ENCODE data around the gene RPS3. TPM values are rescaled to one million over a fixed set of nuclear protein-coding genes. Genes with fewer than 3 reads are reported as not detected.
A peak's percentile ranks its signal among the peaks of the same experiment; 100 is the strongest.

The RPS3 gene
- polyA plus RNA-seq, 2 of the 4 experiments (the other 2 are of a cell fraction) = 3,468 to 3,544 TPM

DNA sequence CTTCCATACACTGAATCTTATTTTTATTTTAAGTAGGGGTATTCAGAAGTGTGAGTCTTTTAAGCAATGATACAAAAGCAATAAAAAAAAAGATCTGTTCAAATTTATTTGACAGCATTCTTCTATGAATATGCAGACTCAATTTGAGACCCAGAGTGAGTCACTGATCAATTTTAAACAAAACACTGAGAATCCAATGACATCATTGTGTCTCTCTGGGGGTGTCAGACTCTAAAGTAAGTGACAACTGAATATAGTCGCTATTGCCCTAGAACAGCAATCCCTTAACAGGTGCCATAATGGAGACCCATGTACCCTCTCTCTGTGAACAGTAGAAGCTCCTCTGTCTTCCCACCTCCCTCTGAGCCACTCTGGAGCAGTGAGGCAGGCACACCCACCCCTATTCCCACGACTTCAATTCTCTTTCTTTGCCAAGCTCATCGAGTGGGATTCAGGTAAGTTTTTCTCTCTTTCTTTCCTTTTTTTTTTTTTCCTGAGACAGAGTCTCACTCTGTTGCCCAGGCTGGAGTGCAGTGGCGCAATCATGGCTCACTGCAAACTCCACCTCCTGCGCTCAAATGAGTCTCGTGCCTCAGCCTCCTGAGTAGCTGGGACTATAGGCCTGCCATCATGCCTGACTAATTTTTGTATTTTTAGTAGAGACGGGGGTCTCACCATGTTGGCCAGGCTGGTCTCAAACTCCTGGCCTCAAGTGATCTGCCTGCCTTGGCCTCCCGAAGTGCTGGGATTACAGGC is 5.1 kb upstream of the RPS3 start:
- no peak for TF ChIP-seq EHF (CRISPR knock-in tag; IDR thresholded peaks at IDR 0.05)
- no peak for TF ChIP-seq RARB (CRISPR knock-in tag; IDR thresholded peaks at IDR 0.05)
- no peak for TF ChIP-seq TFCP2L1 (CRISPR knock-in tag; IDR thresholded peaks at IDR 0.05)
- TF ChIP-seq BHLHE40 (IDR thresholded peaks at IDR 0.05; ENCODE audit: low read depth, low read length) = no peak
- TF ChIP-seq ATOH8 (CRISPR knock-in tag; IDR thresholded peaks at IDR 0.05; ENCODE audit: low read depth) = no peak
- no peak for TF ChIP-seq HEYL (CRISPR knock-in tag; IDR thresholded peaks at IDR 0.05)
- TF ChIP-seq, protein P1, sequence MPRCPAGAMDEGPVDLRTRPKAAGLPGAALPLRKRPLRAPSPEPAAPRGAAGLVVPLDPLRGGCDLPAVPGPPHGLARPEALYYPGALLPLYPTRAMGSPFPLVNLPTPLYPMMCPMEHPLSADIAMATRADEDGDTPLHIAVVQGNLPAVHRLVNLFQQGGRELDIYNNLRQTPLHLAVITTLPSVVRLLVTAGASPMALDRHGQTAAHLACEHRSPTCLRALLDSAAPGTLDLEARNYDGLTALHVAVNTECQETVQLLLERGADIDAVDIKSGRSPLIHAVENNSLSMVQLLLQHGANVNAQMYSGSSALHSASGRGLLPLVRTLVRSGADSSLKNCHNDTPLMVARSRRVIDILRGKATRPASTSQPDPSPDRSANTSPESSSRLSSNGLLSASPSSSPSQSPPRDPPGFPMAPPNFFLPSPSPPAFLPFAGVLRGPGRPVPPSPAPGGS (IDR thresholded peaks at IDR 0.05) = no peak
- TF ChIP-seq ELK1 (IDR thresholded peaks at IDR 0.05; ENCODE audit: low read depth, low read length) = no peak
- no peak for TF ChIP-seq RAD21 (conservative IDR thresholded peaks at IDR 0.05 in 1 of 2, IDR thresholded peaks at IDR 0.05 in 1 of 2)
- TF ChIP-seq PHF8 (IDR thresholded peaks at IDR 0.05; ENCODE audit: borderline replicate concordance, low read depth) = no peak
- Histone ChIP-seq H3K27ac (no peak overlapping the region), H3K4me3 (no peak overlapping the region), H3K4me2 (no peak overlapping the region), H3K9me3 (no peaks in the 10 kb centered on the region), H3K4me1 (peaks cover 6% of the 10 kb centered on the region; the same call in 2 of the 3 replicates)
- 44% methylated on average over 8 of the region's 8 CpGs for WGBS (ENCODE audit: missing lambda C conversion rate)
- ChIA-PET POLR2A (no interaction called here), CTCF (interaction anchor here (0.9 to 7.2 kb wide), 3 partner anchors 9 to 13 kb away, joined by 3 to 53 read pairs (median 5); no protein-coding TSS in a partner anchor)
- DNase-seq (ENCODE audit: low read depth in 1 of 2, low spot score in 1 of 2) (no peak), ATAC-seq (no peak), FAIRE-seq (no peak)

- 49% methylated on average over 8 of the region's 8 CpGs for WGBS (ENCODE audit: missing lambda C conversion rate)
- CTCF ChIA-PET = interaction anchor here (0.8 to 13.3 kb wide), 6 partner anchors 11 to 148 kb away, joined by 3 to 231 read pairs (median 28); no protein-coding TSS in a partner anchor
- Histone ChIP-seq H3K4me1 (peaks cover 27% of the 10 kb centered on the region), H3K27ac (peak overlapping the region in 1 of 2 experiments; percentile 45; a peak in 2 of 6 replicates), H3K4me2 (no peak overlapping the region; the same call in 2 of the 3 replicates), H3K4me3 (no peak overlapping the region), H3K9me3 (no peaks in the 10 kb centered on the region)
- peak; percentile 5 to 9; a peak in 3 of 6 replicates for ATAC-seq
- DNase-seq (ENCODE audit: low read depth in 1 of 2, low spot score in 1 of 2) = no peak
- TF ChIP-seq MAFK (IDR thresholded peaks at IDR 0.05; ENCODE audit: partially characterized antibody) (no peak), TFCP2L1 (CRISPR knock-in tag; IDR thresholded peaks at IDR 0.05) (no peak), ESRRA (IDR thresholded peaks at IDR 0.05; ENCODE audit: borderline replicate concordance, low read length) (no peak), HOXA7 (CRISPR knock-in tag; IDR thresholded peaks at IDR 0.05) (no peak), HEYL (CRISPR knock-in tag; IDR thresholded peaks at IDR 0.05) (no peak), MAX (IDR thresholded peaks at IDR 0.05) (no peak), HOXB13 (CRISPR knock-in tag; IDR thresholded peaks at IDR 0.05; ENCODE audit: low read depth) (no peak), SMC3 (IDR thresholded peaks at IDR 0.05) (no peak), MAZ (IDR thresholded peaks at IDR 0.05; ENCODE audit: borderline replicate concordance, low read depth, low read length) (no peak), EHMT2 (IDR thresholded peaks at IDR 0.05; ENCODE audit: low read depth) (no peak), HDAC2 (IDR thresholded peaks at IDR 0.05) (no peak), JUNB (IDR thresholded peaks at IDR 0.05) (no peak), ZNF302 (CRISPR knock-in tag; IDR thresholded peaks at IDR 0.05) (no peak), ZC3H11A (IDR thresholded peaks at IDR 0.05) (no peak), CHD2 (IDR thresholded peaks at IDR 0.05; ENCODE audit: low read length, partially characterized antibody) (no peak)
- TF ChIP-seq, protein P2, sequence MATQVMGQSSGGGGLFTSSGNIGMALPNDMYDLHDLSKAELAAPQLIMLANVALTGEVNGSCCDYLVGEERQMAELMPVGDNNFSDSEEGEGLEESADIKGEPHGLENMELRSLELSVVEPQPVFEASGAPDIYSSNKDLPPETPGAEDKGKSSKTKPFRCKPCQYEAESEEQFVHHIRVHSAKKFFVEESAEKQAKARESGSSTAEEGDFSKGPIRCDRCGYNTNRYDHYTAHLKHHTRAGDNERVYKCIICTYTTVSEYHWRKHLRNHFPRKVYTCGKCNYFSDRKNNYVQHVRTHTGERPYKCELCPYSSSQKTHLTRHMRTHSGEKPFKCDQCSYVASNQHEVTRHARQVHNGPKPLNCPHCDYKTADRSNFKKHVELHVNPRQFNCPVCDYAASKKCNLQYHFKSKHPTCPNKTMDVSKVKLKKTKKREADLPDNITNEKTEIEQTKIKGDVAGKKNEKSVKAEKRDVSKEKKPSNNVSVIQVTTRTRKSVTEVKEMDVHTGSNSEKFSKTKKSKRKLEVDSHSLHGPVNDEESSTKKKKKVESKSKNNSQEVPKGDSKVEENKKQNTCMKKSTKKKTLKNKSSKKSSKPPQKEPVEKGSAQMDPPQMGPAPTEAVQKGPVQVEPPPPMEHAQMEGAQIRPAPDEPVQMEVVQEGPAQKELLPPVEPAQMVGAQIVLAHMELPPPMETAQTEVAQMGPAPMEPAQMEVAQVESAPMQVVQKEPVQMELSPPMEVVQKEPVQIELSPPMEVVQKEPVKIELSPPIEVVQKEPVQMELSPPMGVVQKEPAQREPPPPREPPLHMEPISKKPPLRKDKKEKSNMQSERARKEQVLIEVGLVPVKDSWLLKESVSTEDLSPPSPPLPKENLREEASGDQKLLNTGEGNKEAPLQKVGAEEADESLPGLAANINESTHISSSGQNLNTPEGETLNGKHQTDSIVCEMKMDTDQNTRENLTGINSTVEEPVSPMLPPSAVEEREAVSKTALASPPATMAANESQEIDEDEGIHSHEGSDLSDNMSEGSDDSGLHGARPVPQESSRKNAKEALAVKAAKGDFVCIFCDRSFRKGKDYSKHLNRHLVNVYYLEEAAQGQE (IDR thresholded peaks at IDR 0.05) = no peak
- TF ChIP-seq, protein P3, sequence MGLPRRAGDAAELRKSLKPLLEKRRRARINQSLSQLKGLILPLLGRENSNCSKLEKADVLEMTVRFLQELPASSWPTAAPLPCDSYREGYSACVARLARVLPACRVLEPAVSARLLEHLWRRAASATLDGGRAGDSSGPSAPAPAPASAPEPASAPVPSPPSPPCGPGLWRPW (IDR thresholded peaks at IDR 0.05) = no peak
- TF ChIP-seq, protein P4, sequence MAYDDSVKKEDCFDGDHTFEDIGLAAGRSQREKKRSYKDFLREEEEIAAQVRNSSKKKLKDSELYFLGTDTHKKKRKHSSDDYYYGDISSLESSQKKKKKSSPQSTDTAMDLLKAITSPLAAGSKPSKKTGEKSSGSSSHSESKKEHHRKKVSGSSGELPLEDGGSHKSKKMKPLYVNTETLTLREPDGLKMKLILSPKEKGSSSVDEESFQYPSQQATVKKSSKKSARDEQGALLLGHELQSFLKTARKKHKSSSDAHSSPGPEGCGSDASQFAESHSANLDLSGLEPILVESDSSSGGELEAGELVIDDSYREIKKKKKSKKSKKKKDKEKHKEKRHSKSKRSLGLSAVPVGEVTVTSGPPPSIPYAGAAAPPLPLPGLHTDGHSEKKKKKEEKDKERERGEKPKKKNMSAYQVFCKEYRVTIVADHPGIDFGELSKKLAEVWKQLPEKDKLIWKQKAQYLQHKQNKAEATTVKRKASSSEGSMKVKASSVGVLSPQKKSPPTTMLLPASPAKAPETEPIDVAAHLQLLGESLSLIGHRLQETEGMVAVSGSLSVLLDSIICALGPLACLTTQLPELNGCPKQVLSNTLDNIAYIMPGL (CRISPR knock-in tag; IDR thresholded peaks at IDR 0.05; ENCODE audit: borderline replicate concordance) = no peak
- FAIRE-seq = no peak
- POLR2A ChIA-PET = no interaction called here
These were observed 412 bp upstream of the RPS3 start for GRCh38 chr11:75398906-75399305.

Measured in A549 (cell line).